GM19035 (cell line): ENCODE results near the gene CPLX3.

Source experiments
- ATAC-seq: cut with Tn5 transposase; IDR thresholded peaks from one replicate; pipeline ENCODE4 v1.9.1; 2021; ENCODE audit not compliant: unreplicated experiment

CPLX3 gene

GRCh38 chr15:74827614-74828013, 1.2 kb downstream of the CPLX3 start:
- no peak for ATAC-seq

GRCh38 chr15:74828835-74829234, 2.4 kb downstream of the CPLX3 start:
- ATAC-seq: no peak

- no peak for ATAC-seq
Observed at GRCh38 chr15:74829486-74829885, 3.1 kb downstream of the CPLX3 start.

GRCh38 chr15:74829991-74830390, 3.6 kb downstream of the CPLX3 start:
- ATAC-seq: no peak

GRCh38 chr15:74830868-74831267, 4.4 kb downstream of the CPLX3 start:
- no peak for ATAC-seq

- no peak for ATAC-seq
Observed at GRCh38 chr15:74831813-74832495, 5.5 kb downstream of the CPLX3 start.

GRCh38 chr15:74832826-74833225, 6.4 kb downstream of the CPLX3 start:
- ATAC-seq: no peak

- no peak for ATAC-seq
Observed at GRCh38 chr15:74833376-74834107, 7.1 kb downstream of the CPLX3 start.

- no peak for ATAC-seq
Observed at GRCh38 chr15:74835312-74835823, 8.9 kb downstream of the CPLX3 start.

- ATAC-seq: no peak
Observed at GRCh38 chr15:74836846-74837245, 10.4 kb downstream of the CPLX3 start.

GRCh38 chr15:74837482-74838136, 11.2 kb downstream of the CPLX3 start:
- no peak for ATAC-seq

- no peak for ATAC-seq
Observed at GRCh38 chr15:74838137-74838516, 11.7 kb downstream of the CPLX3 start.

GRCh38 chr15:74838746-74839525, 12.5 kb downstream of the CPLX3 start:
- ATAC-seq: no peak

- ATAC-seq: no peak
Observed at GRCh38 chr15:74839526-74840395, 13.3 kb downstream of the CPLX3 start.

GRCh38 chr15:74840851-74841775, 14.7 kb downstream of the CPLX3 start:
- no peak for ATAC-seq

GRCh38 chr15:74841891-74842373, 15.5 kb downstream of the CPLX3 start:
- no peak for ATAC-seq

GRCh38 chr15:74842581-74843444, 16.4 kb downstream of the CPLX3 start, which contains the start of gene ULK3:
Gene ULK3, minus strand, starts transcription at chr15:74843156. Its CDS starts 51 bp downstream, at chr15:74843105.
- peak; percentile 83 for ATAC-seq

- no peak for ATAC-seq
Observed at GRCh38 chr15:74843445-74843828, 17.0 kb downstream of the CPLX3 start.
